ENCODE measurements around the gene PPM1H.

DNA sequence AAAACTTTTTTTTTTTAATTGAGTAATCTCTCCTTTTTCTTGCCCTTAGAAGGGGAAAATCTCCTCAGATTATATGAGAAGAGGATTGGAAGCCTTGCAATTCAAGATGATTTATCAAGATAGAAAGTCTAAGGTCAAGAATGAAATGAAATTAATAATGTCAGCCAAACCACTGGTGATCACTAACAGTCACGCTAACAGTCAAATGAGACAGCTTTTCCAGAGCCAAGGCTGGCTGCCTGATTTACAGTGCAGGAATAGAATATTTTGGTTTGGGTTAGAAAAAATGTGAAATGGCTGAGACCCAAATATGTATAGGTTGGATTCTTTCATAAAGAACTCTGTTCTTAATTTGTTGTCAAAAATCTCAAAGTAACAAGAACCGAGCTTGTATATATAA is 204.3 kb downstream of the PPM1H start:
- TF ChIP-seq, protein P1, sequence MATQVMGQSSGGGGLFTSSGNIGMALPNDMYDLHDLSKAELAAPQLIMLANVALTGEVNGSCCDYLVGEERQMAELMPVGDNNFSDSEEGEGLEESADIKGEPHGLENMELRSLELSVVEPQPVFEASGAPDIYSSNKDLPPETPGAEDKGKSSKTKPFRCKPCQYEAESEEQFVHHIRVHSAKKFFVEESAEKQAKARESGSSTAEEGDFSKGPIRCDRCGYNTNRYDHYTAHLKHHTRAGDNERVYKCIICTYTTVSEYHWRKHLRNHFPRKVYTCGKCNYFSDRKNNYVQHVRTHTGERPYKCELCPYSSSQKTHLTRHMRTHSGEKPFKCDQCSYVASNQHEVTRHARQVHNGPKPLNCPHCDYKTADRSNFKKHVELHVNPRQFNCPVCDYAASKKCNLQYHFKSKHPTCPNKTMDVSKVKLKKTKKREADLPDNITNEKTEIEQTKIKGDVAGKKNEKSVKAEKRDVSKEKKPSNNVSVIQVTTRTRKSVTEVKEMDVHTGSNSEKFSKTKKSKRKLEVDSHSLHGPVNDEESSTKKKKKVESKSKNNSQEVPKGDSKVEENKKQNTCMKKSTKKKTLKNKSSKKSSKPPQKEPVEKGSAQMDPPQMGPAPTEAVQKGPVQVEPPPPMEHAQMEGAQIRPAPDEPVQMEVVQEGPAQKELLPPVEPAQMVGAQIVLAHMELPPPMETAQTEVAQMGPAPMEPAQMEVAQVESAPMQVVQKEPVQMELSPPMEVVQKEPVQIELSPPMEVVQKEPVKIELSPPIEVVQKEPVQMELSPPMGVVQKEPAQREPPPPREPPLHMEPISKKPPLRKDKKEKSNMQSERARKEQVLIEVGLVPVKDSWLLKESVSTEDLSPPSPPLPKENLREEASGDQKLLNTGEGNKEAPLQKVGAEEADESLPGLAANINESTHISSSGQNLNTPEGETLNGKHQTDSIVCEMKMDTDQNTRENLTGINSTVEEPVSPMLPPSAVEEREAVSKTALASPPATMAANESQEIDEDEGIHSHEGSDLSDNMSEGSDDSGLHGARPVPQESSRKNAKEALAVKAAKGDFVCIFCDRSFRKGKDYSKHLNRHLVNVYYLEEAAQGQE (tag by site-specific recombination; IDR thresholded peaks at IDR 0.05), result no peak
- TF ChIP-seq, protein P2, sequence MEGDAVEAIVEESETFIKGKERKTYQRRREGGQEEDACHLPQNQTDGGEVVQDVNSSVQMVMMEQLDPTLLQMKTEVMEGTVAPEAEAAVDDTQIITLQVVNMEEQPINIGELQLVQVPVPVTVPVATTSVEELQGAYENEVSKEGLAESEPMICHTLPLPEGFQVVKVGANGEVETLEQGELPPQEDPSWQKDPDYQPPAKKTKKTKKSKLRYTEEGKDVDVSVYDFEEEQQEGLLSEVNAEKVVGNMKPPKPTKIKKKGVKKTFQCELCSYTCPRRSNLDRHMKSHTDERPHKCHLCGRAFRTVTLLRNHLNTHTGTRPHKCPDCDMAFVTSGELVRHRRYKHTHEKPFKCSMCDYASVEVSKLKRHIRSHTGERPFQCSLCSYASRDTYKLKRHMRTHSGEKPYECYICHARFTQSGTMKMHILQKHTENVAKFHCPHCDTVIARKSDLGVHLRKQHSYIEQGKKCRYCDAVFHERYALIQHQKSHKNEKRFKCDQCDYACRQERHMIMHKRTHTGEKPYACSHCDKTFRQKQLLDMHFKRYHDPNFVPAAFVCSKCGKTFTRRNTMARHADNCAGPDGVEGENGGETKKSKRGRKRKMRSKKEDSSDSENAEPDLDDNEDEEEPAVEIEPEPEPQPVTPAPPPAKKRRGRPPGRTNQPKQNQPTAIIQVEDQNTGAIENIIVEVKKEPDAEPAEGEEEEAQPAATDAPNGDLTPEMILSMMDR (tag by site-specific recombination; IDR thresholded peaks at IDR 0.05), result no peak
- TF ChIP-seq ZXDB (tag by site-specific recombination; IDR thresholded peaks at IDR 0.05) (no peak), ZNF146 (tag by site-specific recombination; IDR thresholded peaks at IDR 0.05) (no peak), ZNF629 (tag by site-specific recombination; IDR thresholded peaks at IDR 0.05) (no peak), ZNF837 (tag by site-specific recombination; IDR thresholded peaks at IDR 0.05) (no peak)
- TF ChIP-seq, protein P3, sequence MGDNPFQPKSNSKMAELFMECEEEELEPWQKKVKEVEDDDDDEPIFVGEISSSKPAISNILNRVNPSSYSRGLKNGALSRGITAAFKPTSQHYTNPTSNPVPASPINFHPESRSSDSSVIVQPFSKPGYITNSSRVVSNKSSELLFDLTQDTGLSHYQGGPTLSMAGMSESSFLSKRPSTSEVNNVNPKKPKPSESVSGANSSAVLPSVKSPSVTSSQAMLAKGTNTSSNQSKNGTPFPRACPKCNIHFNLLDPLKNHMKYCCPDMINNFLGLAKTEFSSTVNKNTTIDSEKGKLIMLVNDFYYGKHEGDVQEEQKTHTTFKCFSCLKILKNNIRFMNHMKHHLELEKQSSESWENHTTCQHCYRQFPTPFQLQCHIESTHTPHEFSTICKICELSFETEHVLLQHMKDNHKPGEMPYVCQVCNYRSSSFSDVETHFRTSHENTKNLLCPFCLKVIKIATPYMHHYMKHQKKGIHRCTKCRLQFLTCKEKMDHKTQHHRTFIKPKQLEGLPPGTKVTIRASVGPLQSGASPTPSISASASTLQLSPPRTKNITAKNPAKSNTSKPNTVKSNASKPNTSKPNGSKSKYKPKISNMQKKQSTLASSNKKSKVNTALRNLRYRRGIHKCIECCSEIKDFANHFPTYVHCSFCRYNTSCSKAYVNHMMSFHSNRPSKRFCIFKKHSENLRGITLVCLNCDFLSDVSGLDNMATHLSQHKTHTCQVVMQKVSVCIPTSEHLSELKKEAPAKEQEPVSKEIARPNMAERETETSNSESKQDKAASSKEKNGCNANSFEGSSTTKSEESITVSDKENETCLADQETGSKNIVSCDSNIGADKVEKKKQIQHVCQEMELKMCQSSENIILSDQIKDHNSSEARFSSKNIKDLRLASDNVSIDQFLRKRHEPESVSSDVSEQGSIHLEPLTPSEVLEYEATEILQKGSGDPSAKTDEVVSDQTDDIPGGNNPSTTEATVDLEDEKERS (tag by site-specific recombination; IDR thresholded peaks at IDR 0.05), result no peak
- TF ChIP-seq, protein P4, sequence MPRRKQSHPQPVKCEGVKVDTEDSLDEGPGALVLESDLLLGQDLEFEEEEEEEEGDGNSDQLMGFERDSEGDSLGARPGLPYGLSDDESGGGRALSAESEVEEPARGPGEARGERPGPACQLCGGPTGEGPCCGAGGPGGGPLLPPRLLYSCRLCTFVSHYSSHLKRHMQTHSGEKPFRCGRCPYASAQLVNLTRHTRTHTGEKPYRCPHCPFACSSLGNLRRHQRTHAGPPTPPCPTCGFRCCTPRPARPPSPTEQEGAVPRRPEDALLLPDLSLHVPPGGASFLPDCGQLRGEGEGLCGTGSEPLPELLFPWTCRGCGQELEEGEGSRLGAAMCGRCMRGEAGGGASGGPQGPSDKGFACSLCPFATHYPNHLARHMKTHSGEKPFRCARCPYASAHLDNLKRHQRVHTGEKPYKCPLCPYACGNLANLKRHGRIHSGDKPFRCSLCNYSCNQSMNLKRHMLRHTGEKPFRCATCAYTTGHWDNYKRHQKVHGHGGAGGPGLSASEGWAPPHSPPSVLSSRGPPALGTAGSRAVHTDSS (tag by site-specific recombination; IDR thresholded peaks at IDR 0.05), result no peak
